ENCODE results near the gene CELSR1.

The CELSR1 gene, protein sequence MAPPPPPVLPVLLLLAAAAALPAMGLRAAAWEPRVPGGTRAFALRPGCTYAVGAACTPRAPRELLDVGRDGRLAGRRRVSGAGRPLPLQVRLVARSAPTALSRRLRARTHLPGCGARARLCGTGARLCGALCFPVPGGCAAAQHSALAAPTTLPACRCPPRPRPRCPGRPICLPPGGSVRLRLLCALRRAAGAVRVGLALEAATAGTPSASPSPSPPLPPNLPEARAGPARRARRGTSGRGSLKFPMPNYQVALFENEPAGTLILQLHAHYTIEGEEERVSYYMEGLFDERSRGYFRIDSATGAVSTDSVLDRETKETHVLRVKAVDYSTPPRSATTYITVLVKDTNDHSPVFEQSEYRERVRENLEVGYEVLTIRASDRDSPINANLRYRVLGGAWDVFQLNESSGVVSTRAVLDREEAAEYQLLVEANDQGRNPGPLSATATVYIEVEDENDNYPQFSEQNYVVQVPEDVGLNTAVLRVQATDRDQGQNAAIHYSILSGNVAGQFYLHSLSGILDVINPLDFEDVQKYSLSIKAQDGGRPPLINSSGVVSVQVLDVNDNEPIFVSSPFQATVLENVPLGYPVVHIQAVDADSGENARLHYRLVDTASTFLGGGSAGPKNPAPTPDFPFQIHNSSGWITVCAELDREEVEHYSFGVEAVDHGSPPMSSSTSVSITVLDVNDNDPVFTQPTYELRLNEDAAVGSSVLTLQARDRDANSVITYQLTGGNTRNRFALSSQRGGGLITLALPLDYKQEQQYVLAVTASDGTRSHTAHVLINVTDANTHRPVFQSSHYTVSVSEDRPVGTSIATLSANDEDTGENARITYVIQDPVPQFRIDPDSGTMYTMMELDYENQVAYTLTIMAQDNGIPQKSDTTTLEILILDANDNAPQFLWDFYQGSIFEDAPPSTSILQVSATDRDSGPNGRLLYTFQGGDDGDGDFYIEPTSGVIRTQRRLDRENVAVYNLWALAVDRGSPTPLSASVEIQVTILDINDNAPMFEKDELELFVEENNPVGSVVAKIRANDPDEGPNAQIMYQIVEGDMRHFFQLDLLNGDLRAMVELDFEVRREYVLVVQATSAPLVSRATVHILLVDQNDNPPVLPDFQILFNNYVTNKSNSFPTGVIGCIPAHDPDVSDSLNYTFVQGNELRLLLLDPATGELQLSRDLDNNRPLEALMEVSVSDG (N-terminal part only)

DNA sequence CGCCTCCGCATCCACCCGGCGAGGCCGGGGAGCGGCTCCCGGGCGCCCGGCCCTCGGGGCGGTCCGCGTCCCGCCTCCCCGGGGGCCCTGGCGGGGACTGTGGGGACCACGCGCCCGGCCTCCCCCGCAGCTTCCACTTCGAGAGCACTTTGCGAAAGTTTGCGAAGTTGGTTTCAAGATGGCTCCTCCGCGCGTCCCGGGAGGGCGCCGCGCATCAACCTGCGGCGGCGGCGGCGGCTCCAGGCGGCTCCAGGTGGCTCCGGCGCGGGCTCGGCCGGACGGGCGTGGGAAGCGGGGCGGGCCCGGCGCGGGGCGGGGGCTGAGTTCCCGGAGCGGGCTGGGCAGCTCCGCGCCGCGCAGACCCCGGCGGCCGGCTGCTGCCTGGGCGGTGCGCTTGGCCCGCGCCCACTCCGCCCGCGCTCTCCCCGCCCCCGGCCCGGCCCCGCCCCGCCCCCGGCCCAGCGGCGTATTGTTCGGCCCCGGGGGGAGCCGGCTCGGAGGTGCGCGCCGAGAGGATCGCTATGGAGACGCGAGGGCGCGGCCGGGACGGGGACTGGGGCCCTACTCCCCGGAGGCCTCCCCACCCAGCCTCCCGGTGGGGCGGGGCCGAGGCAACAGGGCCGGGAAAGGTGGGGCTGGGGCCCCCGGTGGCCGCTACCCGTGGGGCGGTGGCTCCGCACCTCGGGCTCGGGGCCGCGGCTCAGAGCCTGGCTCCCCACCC lies at the start of gene CELSR1:
TSS of gene CELSR1 (minus strand) at position 396 of the 721 bp plus-strand sequence. CDS start 450 bp downstream, outside the sequence.
- in situ Hi-C loops (cut with MboI; ENCODE audit: low sequenced_read_pairs, unreplicated experiment), result no loop called here
- TF ChIP-seq, protein P1, sequence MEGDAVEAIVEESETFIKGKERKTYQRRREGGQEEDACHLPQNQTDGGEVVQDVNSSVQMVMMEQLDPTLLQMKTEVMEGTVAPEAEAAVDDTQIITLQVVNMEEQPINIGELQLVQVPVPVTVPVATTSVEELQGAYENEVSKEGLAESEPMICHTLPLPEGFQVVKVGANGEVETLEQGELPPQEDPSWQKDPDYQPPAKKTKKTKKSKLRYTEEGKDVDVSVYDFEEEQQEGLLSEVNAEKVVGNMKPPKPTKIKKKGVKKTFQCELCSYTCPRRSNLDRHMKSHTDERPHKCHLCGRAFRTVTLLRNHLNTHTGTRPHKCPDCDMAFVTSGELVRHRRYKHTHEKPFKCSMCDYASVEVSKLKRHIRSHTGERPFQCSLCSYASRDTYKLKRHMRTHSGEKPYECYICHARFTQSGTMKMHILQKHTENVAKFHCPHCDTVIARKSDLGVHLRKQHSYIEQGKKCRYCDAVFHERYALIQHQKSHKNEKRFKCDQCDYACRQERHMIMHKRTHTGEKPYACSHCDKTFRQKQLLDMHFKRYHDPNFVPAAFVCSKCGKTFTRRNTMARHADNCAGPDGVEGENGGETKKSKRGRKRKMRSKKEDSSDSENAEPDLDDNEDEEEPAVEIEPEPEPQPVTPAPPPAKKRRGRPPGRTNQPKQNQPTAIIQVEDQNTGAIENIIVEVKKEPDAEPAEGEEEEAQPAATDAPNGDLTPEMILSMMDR (IDR thresholded peaks at IDR 0.05; ENCODE audit: borderline replicate concordance, control extremely low read depth, extremely low read depth, insufficient read depth, missing control alignments), result no peak
- DNase-seq (ENCODE audit: low spot score), result peak; percentile 72

DNA sequence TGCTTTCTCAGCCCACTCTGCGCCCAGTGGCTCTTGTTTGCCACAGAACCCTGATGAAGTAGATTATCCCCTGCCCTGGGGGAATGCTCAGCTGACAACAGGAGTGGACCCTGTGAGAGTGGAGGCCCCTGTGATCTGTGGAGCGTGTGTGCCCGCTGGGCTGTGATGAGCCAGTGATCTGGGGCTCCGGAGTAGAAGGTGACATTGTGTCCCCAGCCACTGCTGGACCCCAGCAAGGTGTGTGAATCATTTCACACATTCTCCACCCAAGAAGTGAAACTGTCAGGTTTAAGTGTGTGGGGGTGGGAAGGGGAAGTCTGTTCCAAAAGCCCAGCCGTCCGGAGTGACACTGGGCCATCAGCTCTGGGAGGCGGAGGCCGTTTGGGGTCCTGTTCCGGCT lies 49.6 kb upstream of the CELSR1 start:
- in situ Hi-C loops (cut with MboI; ENCODE audit: low sequenced_read_pairs, unreplicated experiment), result no loop called here
- DNase-seq (ENCODE audit: low spot score), result peak; percentile 85
- TF ChIP-seq, protein P1 (IDR thresholded peaks at IDR 0.05; ENCODE audit: borderline replicate concordance, control extremely low read depth, extremely low read depth, insufficient read depth, missing control alignments), result no peak

GRCh38 chr22:46586531-46587011 lies 49.2 kb upstream of the CELSR1 start:
- in situ Hi-C loops (cut with MboI; ENCODE audit: low sequenced_read_pairs, unreplicated experiment), result no loop called here
- no peak for DNase-seq (ENCODE audit: low spot score)
- TF ChIP-seq, protein P1 (IDR thresholded peaks at IDR 0.05; ENCODE audit: borderline replicate concordance, control extremely low read depth, extremely low read depth, insufficient read depth, missing control alignments), result no peak

DNA sequence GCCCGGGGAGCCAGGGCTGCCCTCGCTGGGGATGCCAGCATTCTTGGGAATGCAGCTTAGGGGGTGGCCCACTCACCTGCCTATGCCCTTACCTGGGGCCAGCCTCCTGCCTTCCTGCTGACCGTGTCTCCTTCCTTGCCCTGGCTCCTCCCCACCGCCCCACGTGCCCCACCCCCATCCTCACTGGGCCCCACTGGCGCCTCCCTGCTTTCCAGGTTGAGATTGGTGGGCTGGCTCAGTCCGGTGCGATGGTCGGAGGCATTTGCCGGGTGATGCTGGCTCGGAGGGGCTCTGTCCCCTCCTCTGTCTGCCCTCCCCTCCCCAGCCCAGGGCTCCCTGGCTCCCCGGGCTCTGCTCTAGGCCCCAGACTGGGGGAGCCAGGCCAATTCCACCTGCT lies 48.7 kb upstream of the CELSR1 start:
- in situ Hi-C loops (cut with MboI; ENCODE audit: low sequenced_read_pairs, unreplicated experiment), result no loop called here
- DNase-seq (ENCODE audit: low spot score), result no peak
- TF ChIP-seq, protein P1 (IDR thresholded peaks at IDR 0.05; ENCODE audit: borderline replicate concordance, control extremely low read depth, extremely low read depth, insufficient read depth, missing control alignments), result no peak

DNA sequence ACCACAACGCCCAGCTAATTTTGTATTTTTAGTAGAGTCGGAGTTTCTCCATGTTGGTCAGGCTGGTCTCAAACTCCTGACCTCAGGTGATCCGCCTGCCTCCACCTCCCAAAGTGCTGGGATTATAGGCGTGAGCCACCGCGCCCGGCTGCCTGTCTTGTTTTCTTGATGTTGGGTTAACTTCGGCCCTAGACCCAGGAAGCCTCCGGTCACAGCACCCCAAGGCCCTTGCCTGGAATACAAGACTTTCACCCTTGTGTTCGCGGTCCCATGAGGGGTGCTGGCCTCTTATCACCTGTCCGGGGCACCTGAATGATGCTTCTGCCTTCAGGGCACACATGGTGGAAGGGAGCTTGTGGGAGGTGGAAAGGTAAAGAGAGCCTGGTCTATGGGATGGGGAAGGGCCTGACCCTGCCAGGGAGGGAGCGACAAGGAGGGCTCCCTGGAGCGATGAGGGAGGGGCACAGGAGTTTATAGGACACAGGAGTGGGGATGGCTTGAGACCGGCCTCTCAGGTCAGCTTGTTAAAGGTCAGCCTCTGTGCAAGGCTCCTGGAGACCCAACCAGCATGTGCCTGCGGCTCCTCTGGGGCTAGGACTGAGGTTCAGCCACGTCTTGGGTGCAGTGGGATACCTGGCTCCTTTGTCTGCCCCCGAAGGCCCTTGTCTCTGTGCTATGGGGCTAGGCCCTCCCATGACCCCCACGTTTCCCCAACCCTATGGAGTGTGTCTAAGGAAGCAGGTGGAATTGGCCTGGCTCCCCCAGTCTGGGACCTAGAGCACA lies 48.1 kb upstream of the CELSR1 start:
- TF ChIP-seq, protein P1 (IDR thresholded peaks at IDR 0.05; ENCODE audit: borderline replicate concordance, control extremely low read depth, extremely low read depth, insufficient read depth, missing control alignments), result no peak
- DNase-seq (ENCODE audit: low spot score), result no peak
- in situ Hi-C loops (cut with MboI; ENCODE audit: low sequenced_read_pairs, unreplicated experiment), result no loop called here
